ENCODE results near the gene STK39.

The STK39 gene

GRCh38 chr2:168035458-168035857, 211.9 kb downstream of the STK39 start:
- no peak for DNase-seq

- no peak for DNase-seq
Measured at GRCh38 chr2:168034616-168035015, 212.8 kb downstream of the STK39 start.

GRCh38 chr2:168033966-168034365, 213.4 kb downstream of the STK39 start:
- DNase-seq, result peak; percentile 7

GRCh38 chr2:168032091-168032490, 215.3 kb downstream of the STK39 start:
- DNase-seq, result no peak

- no peak for DNase-seq
Measured at GRCh38 chr2:168030862-168031624, 216.4 kb downstream of the STK39 start.

- no peak for DNase-seq
Measured at GRCh38 chr2:168029071-168029470, 218.3 kb downstream of the STK39 start.

GRCh38 chr2:168028362-168028761, 219.0 kb downstream of the STK39 start:
- DNase-seq, result no peak

- no peak for DNase-seq
Measured at GRCh38 chr2:168025487-168026202, 221.8 kb downstream of the STK39 start.

- no peak for DNase-seq
Measured at GRCh38 chr2:168024459-168024858, 222.9 kb downstream of the STK39 start.

- DNase-seq, result no peak
Measured at GRCh38 chr2:168021800-168022587, 225.4 kb downstream of the STK39 start.

GRCh38 chr2:168015274-168015953, 232.0 kb downstream of the STK39 start:
- DNase-seq, result no peak

- DNase-seq, result no peak
Measured at GRCh38 chr2:168009900-168010299, 237.5 kb downstream of the STK39 start.

GRCh38 chr2:168008646-168009195, 238.7 kb downstream of the STK39 start:
- DNase-seq, result no peak

GRCh38 chr2:168006498-168006897, 240.9 kb downstream of the STK39 start:
- no peak for DNase-seq

- no peak for DNase-seq
Measured at GRCh38 chr2:168005586-168005985, 241.8 kb downstream of the STK39 start.

- no peak for DNase-seq
Measured at GRCh38 chr2:168003876-168004275, 243.5 kb downstream of the STK39 start.

- DNase-seq, result no peak
Measured at GRCh38 chr2:168002021-168002553, 245.3 kb downstream of the STK39 start.

- no peak for DNase-seq
Measured at GRCh38 chr2:167992278-167992677, 255.1 kb downstream of the STK39 start.

GRCh38 chr2:167990062-167990461, 257.3 kb downstream of the STK39 start:
- DNase-seq, result no peak

- no peak for DNase-seq
Measured at GRCh38 chr2:167988296-167988695, 259.1 kb downstream of the STK39 start.

- no peak for DNase-seq
Measured at GRCh38 chr2:167987558-167987957, 259.8 kb downstream of the STK39 start.

- DNase-seq, result no peak
Measured at GRCh38 chr2:167987026-167987425, 260.4 kb downstream of the STK39 start.

All from NCI-H510A (cell line).